Pulmonary artery endothelial cell (primary cell): ENCODE measurements around the gene RFX8. TPM values are rescaled to one million over a fixed set of nuclear protein-coding genes. Genes with fewer than 3 reads are reported as not detected.
"Not testable (repeated sequence)": the region's sequence is repeated elsewhere in the genome, so short reads cannot be mapped to it uniquely, and the experiment has no call there.

Experiments
- DNase-seq: peaks from one replicate; pipeline ENCODE4 v3.0.0-alpha.2; 2011; ENCODE audit warnings: low read depth, low spot score
- total RNA-seq: library from RNA; depleted of rRNA; stranded (reverse); fragments of >200 nt; gene quantifications from 2 replicates; pipeline ENCODE4 v1.2.3, GENCODE V29; 2014

RFX8 gene
- total RNA-seq, 1 donor from 2014 or later = 0.66 TPM

DNA sequence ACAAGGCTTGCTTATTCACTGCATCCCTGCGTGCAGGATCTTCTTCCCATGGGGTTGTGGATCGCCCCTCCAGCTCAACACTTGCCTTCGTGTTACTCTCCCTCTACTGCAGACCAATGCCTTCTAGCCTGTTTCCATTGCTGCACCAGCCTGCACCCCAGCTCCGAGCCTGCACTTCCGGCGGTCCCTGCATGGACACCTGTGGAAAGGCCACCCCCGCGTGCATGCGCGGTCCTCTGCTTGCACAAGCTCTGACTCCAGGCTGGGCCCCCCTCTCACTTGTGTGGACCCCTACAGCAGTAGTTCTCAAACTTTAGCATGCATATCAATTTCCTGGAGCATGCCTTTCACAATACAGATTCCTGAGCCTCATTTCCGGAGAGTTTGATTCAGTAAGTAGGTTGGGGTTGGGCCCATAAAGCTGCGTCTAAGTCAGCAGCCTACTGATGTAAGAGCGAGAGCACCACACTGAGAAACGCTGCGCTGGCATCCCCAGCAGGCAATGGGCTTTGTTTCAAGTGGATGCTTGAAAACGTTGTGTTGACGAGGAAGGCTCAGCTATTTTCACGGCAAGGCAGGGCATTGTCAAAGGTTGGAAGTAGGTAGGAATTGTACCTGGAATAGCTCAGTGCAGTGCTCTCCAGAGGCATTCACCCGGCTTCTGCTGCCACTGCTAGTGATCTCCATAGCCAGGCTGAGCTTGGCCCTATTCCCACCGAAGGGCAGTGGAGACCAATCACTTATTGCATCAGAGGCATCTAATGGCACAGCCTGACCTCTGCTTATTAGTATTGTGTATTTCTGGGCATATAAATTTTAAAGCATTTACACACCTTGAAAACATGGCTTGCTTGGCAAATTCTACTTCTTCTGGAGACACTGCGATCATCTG is 120.2 kb downstream of the RFX8 start:
- DNase-seq = no peak

DNA sequence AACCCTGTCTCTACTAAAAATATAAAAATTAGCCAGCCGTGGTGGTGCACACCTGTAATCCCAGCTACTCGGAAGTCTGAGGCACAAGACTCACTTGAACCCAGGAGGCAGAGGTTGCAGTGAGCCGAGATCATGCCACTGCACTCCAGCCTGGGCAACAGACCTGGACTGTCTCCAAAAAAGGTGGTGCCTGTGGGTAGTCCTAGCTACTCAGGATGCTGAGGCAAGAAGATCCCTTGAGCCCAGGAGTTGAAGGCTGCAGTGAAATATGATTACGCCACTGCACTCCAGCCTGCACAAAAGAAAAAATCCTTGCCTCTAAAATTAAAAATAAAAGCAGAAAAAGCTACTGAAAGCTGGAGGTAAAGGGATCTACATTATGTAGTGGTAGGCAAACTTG is 122.3 kb downstream of the RFX8 start:
- not testable (repeated sequence) for DNase-seq

DNA sequence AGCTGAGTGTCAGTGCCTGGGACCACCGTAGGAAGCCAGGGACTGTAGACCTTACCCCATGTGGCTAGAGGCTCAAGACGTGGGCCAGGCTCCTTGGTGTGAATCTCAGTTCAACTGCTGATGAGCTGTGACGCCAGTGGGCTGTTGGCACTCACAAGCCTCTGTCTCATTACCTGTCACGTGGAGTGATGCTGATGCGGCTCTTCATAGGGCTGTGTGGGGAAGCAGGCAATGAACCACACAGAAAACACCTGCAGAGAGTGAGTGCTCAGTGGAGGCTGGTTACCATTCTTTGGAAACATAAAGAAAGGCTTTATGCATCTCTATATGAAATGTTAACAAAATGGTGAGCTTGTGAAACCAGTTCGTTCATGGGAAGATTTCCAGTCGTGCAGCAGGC is 123.7 kb downstream of the RFX8 start:
- DNase-seq = no peak

DNA sequence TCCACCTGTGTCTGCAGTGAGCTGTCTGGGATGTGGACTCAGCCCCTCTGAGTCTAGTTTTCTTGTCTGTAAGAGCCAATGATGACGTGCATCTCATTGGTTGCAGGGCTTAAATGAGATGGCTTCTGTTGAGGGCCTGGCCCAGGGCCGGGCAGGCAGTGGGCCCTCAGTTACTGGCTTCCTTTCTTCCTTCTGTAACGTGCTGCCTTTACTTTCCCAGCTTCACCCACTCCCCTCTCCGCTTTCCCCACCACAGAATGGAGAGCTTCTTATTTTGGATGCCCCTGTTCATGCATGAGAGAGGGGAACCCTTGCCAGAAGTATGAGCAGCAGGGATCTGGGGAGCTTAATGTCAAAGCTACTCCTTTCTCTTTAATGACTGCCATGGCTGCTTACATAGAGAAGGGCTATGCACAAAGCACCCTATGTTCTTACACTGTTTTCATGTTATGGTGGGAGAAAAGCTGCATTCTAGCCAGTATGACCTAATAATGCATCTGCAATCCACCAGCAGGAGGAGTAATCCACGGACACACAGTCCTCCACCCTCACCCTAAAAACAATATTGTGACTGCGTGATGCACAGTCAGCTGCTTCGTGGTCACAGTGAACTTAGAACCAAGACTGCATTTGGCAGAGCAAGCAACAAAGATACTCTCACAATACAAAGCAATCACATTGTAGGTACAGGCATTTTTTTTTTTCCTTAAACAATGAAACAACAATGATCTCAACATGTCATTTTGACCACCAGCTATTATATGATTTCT is 124.8 kb downstream of the RFX8 start:
- DNase-seq = no peak

DNA sequence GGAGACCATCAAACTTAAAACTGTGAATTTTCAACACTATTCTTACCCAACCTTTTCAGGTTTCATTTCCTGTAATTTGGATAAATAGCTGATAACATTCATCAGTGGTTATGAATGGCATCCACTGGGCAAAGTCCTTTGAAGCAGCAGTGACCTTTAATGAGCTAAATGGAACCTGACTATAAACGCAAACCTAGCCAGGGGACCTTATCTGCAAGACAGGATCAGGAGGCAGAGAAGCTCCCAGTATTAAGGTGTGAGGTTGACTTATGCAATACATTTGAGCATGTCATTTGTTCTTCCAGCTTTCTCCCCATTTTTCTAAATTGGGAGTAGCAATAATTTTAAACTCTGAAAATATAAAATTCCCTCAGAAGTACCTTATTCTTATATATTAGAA is 126.0 kb downstream of the RFX8 start:
- no peak for DNase-seq

Other genes starting within 250 kb of the RFX8 start
- 24.7 and 27.0 TPM in 2 replicates for gene CNOT11, start 222.2 kb downstream of the RFX8 start, total RNA-seq
- gene RNF149, start 166.4 kb downstream of the RFX8 start, total RNA-seq = 100 and 103 TPM in 2 replicates
- gene CREG2, start 87.6 kb downstream of the RFX8 start, total RNA-seq = 0.81 and 1.6 TPM in 2 replicates
- gene MAP4K4, start 222.6 kb upstream of the RFX8 start, total RNA-seq = 374 and 480 TPM in 2 replicates